ENCODE data around the gene MET. TPM values are rescaled to one million over a fixed set of nuclear protein-coding genes. Genes with fewer than 3 reads are reported as not detected.
"Not testable (repeated sequence)": the region's sequence is repeated elsewhere in the genome, so short reads cannot be mapped to it uniquely, and the experiment has no call there.

MET gene
- total RNA-seq, 1 donor from 2014 or later, result 23.6 TPM

- H3K4me1 Mint-ChIP-seq (ENCODE audit: low read depth), result no peaks in the 10 kb centered on the region
- no peak for TF ChIP-seq CTCF (IDR thresholded peaks at IDR 0.05)
- H3K36me3 Mint-ChIP-seq (ENCODE audit: low read depth), result no peaks in the 10 kb centered on the region
- H3K4me3 Mint-ChIP-seq (ENCODE audit: unreplicated experiment), result no peak overlapping the region
- no peaks in the 10 kb centered on the region for H3K27me3 Mint-ChIP-seq (ENCODE audit: low read depth)
- H3K27ac Mint-ChIP-seq (ENCODE audit: unreplicated experiment), result no peak overlapping the region
- no peak for DNase-seq (ENCODE audit: low spot score)
- H3K9me3 Mint-ChIP-seq (ENCODE audit: low read depth), result no peaks in the 10 kb centered on the region
Observed at GRCh38 chr7:116641551-116642153, 30.3 kb upstream of the MET start.

- H3K27me3 Mint-ChIP-seq (ENCODE audit: low read depth); H3K4me1 Mint-ChIP-seq (ENCODE audit: low read depth); H3K9me3 Mint-ChIP-seq (ENCODE audit: low read depth); H3K4me3 Mint-ChIP-seq (ENCODE audit: unreplicated experiment); H3K27ac Mint-ChIP-seq (ENCODE audit: unreplicated experiment); DNase-seq (ENCODE audit: low spot score); H3K36me3 Mint-ChIP-seq (ENCODE audit: low read depth): not testable (repeated sequence)
Observed at GRCh38 chr7:116643148-116643547, 28.8 kb upstream of the MET start.

DNA sequence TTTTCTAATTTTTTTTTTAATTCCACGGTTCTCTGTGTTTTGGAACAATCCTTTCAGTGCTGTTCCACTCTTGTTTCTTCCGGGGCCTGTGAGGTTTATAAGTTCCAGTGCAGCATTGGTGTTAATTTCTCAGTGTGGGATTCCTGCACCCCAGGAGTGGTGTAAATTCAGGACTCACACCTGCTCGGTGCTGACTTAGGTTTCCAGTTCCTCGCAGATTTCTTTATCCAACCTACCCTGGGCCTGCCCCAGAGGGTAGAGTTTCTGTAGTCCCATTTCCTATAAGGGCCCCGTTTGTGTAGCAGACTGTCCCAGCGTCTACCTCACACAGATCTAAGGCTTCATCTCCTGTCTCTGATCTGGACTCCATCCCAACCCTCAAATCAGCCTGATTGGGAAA is 27.4 kb upstream of the MET start:
- no peak overlapping the region for H3K27ac Mint-ChIP-seq (ENCODE audit: unreplicated experiment)
- H3K27me3 Mint-ChIP-seq (ENCODE audit: low read depth), result peaks cover 5% of the 10 kb centered on the region
- H3K36me3 Mint-ChIP-seq (ENCODE audit: low read depth), result no peaks in the 10 kb centered on the region
- H3K4me1 Mint-ChIP-seq (ENCODE audit: low read depth), result no peaks in the 10 kb centered on the region
- DNase-seq (ENCODE audit: low spot score), result no peak
- H3K4me3 Mint-ChIP-seq (ENCODE audit: unreplicated experiment), result no peak overlapping the region
- no peaks in the 10 kb centered on the region for H3K9me3 Mint-ChIP-seq (ENCODE audit: low read depth)
- no peak for TF ChIP-seq CTCF (IDR thresholded peaks at IDR 0.05)

DNA sequence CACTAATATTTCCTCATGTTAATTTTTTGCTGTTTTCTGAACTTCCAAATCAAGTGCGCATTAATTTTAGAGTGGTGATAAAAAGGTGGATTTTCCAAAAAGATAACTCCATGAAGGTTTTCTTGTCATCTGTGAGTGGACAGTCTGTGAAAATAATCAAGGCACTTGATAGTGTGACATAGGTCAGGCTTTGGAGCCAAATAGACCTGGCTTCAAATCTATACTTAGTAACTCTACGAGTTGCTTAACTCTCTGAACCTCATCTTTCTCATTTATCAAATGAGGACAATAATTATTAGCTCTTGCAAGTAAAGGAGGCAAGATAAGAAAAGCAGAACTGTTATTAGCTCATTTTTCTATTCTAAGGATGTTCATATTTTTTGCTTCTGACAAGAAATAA is 24.7 kb upstream of the MET start:
- Mint-ChIP-seq H3K27me3 (ENCODE audit: low read depth) (peaks cover 5% of the 10 kb centered on the region), H3K27ac (ENCODE audit: unreplicated experiment) (no peak overlapping the region), H3K4me3 (ENCODE audit: unreplicated experiment) (no peak overlapping the region), H3K4me1 (ENCODE audit: low read depth) (no peaks in the 10 kb centered on the region), H3K9me3 (ENCODE audit: low read depth) (no peaks in the 10 kb centered on the region), H3K36me3 (ENCODE audit: low read depth) (no peaks in the 10 kb centered on the region)
- DNase-seq (ENCODE audit: low spot score), result no peak
- no peak for TF ChIP-seq CTCF (IDR thresholded peaks at IDR 0.05)

DNA sequence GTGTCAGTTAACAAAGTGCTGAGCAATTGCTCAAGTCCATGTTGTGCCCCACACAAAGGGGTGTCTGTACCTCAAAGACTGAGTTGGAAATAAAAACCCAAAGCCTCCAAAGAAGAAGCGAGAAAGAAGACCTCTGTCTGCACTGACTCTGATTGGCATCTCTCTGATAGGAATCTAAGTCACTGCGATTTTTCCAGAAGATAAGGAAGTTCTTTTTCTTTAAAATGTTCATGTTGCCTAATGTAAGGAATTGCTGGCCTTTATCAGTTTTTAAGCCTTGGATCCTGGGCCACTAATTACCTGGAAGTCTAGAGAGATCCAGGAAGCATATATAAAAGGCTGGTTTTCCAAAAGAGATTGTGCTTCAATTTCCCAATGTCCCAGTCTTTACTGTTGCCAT is 24.1 kb upstream of the MET start:
- no peaks in the 10 kb centered on the region for H3K9me3 Mint-ChIP-seq (ENCODE audit: low read depth)
- H3K4me3 Mint-ChIP-seq (ENCODE audit: unreplicated experiment), result no peak overlapping the region
- no peak for DNase-seq (ENCODE audit: low spot score)
- H3K36me3 Mint-ChIP-seq (ENCODE audit: low read depth), result no peaks in the 10 kb centered on the region
- no peak for TF ChIP-seq CTCF (IDR thresholded peaks at IDR 0.05)
- no peaks in the 10 kb centered on the region for H3K4me1 Mint-ChIP-seq (ENCODE audit: low read depth)
- H3K27me3 Mint-ChIP-seq (ENCODE audit: low read depth), result peaks cover 5% of the 10 kb centered on the region
- no peak overlapping the region for H3K27ac Mint-ChIP-seq (ENCODE audit: unreplicated experiment)

DNA sequence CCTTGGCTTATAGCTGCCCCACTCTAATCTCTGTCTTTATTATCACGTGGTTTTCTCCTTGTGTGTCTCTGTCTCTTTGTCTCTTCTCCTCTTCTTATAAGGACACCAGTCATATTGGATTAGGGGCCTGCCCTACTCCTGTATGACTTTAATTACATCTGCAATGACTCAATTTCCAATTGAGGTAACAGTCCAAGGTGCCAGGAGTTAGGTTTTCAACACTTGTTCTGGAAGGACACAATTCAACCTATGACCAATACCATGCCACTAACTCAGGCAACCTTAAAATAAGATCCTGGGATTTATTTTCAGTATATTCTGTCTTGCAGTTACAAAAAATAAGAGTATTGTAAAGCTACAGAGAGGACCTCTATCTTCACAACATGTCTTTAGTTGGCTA is 21.6 kb upstream of the MET start:
- Mint-ChIP-seq H3K4me3 (ENCODE audit: unreplicated experiment) (no peak overlapping the region), H3K4me1 (ENCODE audit: low read depth) (peaks cover 5% of the 10 kb centered on the region), H3K27me3 (ENCODE audit: low read depth) (peaks cover 5% of the 10 kb centered on the region), H3K27ac (ENCODE audit: unreplicated experiment) (no peak overlapping the region), H3K9me3 (ENCODE audit: low read depth) (no peaks in the 10 kb centered on the region), H3K36me3 (ENCODE audit: low read depth) (no peaks in the 10 kb centered on the region)
- no peak for TF ChIP-seq CTCF (IDR thresholded peaks at IDR 0.05)
- no peak for DNase-seq (ENCODE audit: low spot score)

All from chondrocyte (in vitro differentiated cells).